Measurements from ENCODE around the gene DGKE.

Gene DGKE

DNA sequence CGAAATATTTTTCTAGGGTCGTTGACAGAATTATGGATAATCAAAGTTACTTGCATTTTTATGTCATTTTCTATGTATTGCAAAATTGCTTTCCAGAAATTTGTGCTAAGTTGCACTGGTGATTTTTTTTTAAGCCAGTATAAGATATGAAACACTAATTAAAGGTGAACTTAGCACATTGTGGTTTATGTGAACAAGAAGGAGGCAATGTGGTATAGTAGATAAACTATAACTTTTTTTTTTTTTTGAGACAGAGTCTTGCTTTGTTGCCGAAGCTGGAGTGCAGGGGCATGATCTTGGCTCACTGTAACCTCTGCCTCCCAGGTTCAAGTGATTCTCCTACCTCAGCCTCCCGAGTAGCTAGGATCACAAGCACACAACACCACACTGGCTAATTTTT, 13.2 kb downstream of the DGKE start:
- H3K9ac ChIP-seq, result no peak overlapping the region
- H3K27me3 ChIP-seq (ENCODE audit: insufficient read depth, low read depth), result no peaks in the 10 kb centered on the region
- no peaks in the 10 kb centered on the region; the same call in 1 of the 2 replicates for H4K20me1 ChIP-seq (ENCODE audit: insufficient read depth)
- no peak overlapping the region for H3K4me3 ChIP-seq (IDR thresholded peaks at IDR 0.05; ENCODE audit: insufficient read depth, low read depth, low read length)
- no peaks in the 10 kb centered on the region for H3K4me1 ChIP-seq (ENCODE audit: low read depth, poor library complexity, severe bottlenecking)
- no peak for TF ChIP-seq CTCF (conservative IDR thresholded peaks at IDR 0.05; ENCODE audit: low read depth, low read length)
- H2AFZ ChIP-seq (ENCODE audit: low read depth), result no peak overlapping the region
- H3K36me3 ChIP-seq (ENCODE audit: insufficient read depth), result no peaks in the 10 kb centered on the region
- no peaks in the 10 kb centered on the region for H3K79me2 ChIP-seq (ENCODE audit: insufficient read depth, low read depth)
- no peak overlapping the region for H3K27ac ChIP-seq
- H3K4me2 ChIP-seq, result no peak overlapping the region

DNA sequence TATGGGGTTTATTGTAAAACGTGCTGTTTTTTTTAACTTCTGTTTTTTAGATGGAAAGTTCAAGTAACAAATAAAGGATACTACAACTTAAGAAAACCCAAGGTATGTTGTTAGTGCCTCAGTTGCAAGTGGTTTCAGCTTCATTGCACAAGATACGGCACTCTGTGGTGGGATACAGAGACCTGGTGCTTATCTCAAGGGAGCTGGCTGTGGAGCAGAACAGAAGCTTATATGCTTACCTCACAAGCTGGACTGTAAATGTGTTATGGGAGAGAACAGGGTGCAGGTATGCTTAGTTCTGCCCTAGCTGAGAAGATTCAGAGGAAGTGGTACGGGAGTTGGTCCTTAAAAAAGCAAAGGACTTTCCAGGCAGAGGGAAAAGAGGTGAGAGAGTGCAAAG, 15.2 kb downstream of the DGKE start:
- no peaks in the 10 kb centered on the region for H3K4me1 ChIP-seq (ENCODE audit: low read depth, poor library complexity, severe bottlenecking)
- H3K79me2 ChIP-seq (ENCODE audit: insufficient read depth, low read depth), result no peaks in the 10 kb centered on the region
- H3K27ac ChIP-seq, result no peak overlapping the region
- H2AFZ ChIP-seq (ENCODE audit: low read depth), result no peak overlapping the region
- no peaks in the 10 kb centered on the region for H3K27me3 ChIP-seq (ENCODE audit: insufficient read depth, low read depth)
- H3K36me3 ChIP-seq (ENCODE audit: insufficient read depth), result no peaks in the 10 kb centered on the region
- no peaks in the 10 kb centered on the region; the same call in 1 of the 2 replicates for H4K20me1 ChIP-seq (ENCODE audit: insufficient read depth)
- no peak for TF ChIP-seq CTCF (conservative IDR thresholded peaks at IDR 0.05; ENCODE audit: low read depth, low read length)
- H3K4me2 ChIP-seq, result no peak overlapping the region
- H3K4me3 ChIP-seq (IDR thresholded peaks at IDR 0.05; ENCODE audit: insufficient read depth, low read depth, low read length), result no peak overlapping the region
- no peak overlapping the region for H3K9ac ChIP-seq

DNA sequence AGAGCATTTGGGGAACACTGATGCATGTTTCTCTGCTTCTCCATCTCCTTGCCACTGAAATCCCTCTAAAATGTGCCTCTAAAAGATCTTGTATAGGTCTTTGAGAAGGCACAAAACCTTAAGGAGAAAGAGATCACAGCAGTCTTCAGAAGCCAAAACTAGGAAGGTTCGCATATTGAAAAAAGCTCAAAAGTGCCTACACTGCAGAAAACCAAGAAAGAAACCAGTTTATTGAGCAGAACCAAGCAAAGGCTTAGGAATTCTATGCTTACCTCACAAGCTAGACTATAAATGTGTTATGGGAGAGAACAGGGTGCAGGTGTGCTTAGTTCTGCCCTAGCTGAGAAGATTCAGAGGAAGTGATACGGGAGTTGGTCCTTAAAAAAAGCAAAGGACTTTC, 16.6 kb downstream of the DGKE start:
- Histone ChIP-seq H2AFZ (ENCODE audit: low read depth) (no peak overlapping the region), H3K9ac (no peak overlapping the region), H3K27ac (no peak overlapping the region), H3K36me3 (ENCODE audit: insufficient read depth) (no peaks in the 10 kb centered on the region), H3K27me3 (ENCODE audit: insufficient read depth, low read depth) (no peaks in the 10 kb centered on the region), H3K79me2 (ENCODE audit: insufficient read depth, low read depth) (no peaks in the 10 kb centered on the region), H3K4me1 (ENCODE audit: low read depth, poor library complexity, severe bottlenecking) (no peaks in the 10 kb centered on the region), H4K20me1 (ENCODE audit: insufficient read depth) (no peaks in the 10 kb centered on the region; the same call in 1 of the 2 replicates), H3K4me2 (no peak overlapping the region), H3K4me3 (IDR thresholded peaks at IDR 0.05; ENCODE audit: insufficient read depth, low read depth, low read length) (no peak overlapping the region)
- TF ChIP-seq CTCF (conservative IDR thresholded peaks at IDR 0.05; ENCODE audit: low read depth, low read length), result no peak

DNA sequence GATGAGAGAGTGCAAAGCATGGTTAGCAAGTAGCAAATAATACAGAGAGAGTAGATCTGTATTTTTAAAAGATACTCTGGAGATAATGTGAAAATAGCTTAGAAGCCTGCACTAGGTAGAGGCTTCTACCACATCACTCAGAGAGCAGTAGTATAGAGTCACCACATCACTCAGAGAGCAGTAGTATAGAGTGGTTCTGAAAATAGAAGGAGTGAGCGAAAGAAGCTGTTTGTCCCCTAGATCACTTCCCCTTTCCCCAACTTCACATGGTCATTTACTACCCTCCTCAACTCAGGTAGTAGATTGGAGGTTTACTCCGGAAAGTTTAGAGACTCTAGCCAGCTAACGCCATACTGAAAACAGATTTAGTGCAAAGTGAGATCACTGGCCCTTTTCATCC, 17.1 kb downstream of the DGKE start:
- no peak overlapping the region for H3K4me3 ChIP-seq (IDR thresholded peaks at IDR 0.05; ENCODE audit: insufficient read depth, low read depth, low read length)
- no peak overlapping the region for H3K27ac ChIP-seq
- no peaks in the 10 kb centered on the region for H3K79me2 ChIP-seq (ENCODE audit: insufficient read depth, low read depth)
- no peak for TF ChIP-seq CTCF (conservative IDR thresholded peaks at IDR 0.05; ENCODE audit: low read depth, low read length)
- H3K4me1 ChIP-seq (ENCODE audit: low read depth, poor library complexity, severe bottlenecking), result no peaks in the 10 kb centered on the region
- no peaks in the 10 kb centered on the region; the same call in 1 of the 2 replicates for H4K20me1 ChIP-seq (ENCODE audit: insufficient read depth)
- no peak overlapping the region for H3K9ac ChIP-seq
- no peak overlapping the region for H3K4me2 ChIP-seq
- no peaks in the 10 kb centered on the region for H3K27me3 ChIP-seq (ENCODE audit: insufficient read depth, low read depth)
- no peaks in the 10 kb centered on the region for H3K36me3 ChIP-seq (ENCODE audit: insufficient read depth)
- H2AFZ ChIP-seq (ENCODE audit: low read depth), result no peak overlapping the region
